Measurements from ENCODE around the gene OTC.

OTC gene

GRCh38 chrX:38352362-38352761, at the start of gene OTC:
TSS of gene OTC (plus strand) at chrX:38352604. CDS start at chrX:38352697, 93 bp downstream.
- Histone ChIP-seq H3K27me3 (ENCODE audit: insufficient read depth, low read length) (peaks cover 7% of the 10 kb centered on the region), H2AFZ (ENCODE audit: low read depth, low read length) (no peak within 1 kb of the TSS), H3K4me1 (ENCODE audit: insufficient read depth, low read length) (no peaks in the 10 kb centered on the region), H3K36me3 (ENCODE audit: insufficient read depth, low read length) (no peaks in the 10 kb centered on the region), H3K4me3 (ENCODE audit: low read length) (no peak within 1 kb of the TSS), H3K9me3 (ENCODE audit: low read length) (no peaks in the 10 kb centered on the region)

DNA sequence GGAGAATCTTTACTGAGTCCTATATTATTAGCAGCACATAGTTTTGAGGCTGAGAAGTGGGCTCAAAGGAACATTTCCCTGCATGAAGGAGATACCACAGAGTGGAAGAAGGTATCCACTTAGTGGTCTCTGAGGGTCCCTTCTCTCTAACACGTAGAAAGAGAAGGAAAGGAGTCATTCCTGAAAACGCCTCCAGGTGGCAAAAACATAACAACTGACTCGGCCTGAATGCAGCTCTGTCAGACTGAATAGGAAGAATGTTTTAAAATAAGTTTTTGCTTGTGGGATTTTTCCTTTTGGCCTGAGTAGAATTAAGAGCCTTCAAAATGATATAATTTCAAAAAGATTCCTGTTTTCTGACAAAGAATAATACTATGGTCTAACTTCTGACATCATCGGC, 48.4 kb upstream of the OTC start:
- no peaks in the 10 kb centered on the region for H3K27me3 ChIP-seq (ENCODE audit: insufficient read depth, low read length)

DNA sequence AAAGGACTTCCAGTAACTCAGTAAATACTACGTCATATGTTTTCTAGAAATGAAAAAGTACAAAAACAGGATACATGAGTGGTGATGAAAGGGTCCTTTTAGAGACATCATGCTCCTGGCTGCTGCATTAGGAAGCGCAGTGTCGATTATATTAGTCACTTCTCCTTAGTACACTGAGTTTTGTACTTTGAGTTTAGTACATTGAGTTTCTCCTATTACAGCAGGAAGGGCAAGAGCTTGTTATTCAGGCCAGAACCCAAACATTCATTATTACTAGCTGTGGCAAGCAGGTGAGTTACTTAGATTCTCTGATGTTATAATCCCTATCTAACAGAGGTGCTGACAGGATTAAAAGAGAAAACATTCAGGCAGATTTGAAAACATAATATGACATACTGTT, 46.4 kb upstream of the OTC start:
- Histone ChIP-seq H3K9me3 (ENCODE audit: low read length) (no peaks in the 10 kb centered on the region), H3K36me3 (ENCODE audit: insufficient read depth, low read length) (no peaks in the 10 kb centered on the region), H3K27me3 (ENCODE audit: insufficient read depth, low read length) (no peaks in the 10 kb centered on the region), H3K4me1 (ENCODE audit: insufficient read depth, low read length) (no peaks in the 10 kb centered on the region), H2AFZ (ENCODE audit: low read depth, low read length) (no peak overlapping the region), H3K4me3 (ENCODE audit: low read length) (no peak overlapping the region)

More for the DNA sequence above, 48.4 kb upstream of the OTC start:
- no peak overlapping the region for H3K4me3 ChIP-seq (ENCODE audit: low read length)
- no peak overlapping the region for H2AFZ ChIP-seq (ENCODE audit: low read depth, low read length)
- H3K4me1 ChIP-seq (ENCODE audit: insufficient read depth, low read length): no peaks in the 10 kb centered on the region
- H3K9me3 ChIP-seq (ENCODE audit: low read length): no peaks in the 10 kb centered on the region
- peaks cover 2% of the 10 kb centered on the region for H3K36me3 ChIP-seq (ENCODE audit: insufficient read depth, low read length)

DNA sequence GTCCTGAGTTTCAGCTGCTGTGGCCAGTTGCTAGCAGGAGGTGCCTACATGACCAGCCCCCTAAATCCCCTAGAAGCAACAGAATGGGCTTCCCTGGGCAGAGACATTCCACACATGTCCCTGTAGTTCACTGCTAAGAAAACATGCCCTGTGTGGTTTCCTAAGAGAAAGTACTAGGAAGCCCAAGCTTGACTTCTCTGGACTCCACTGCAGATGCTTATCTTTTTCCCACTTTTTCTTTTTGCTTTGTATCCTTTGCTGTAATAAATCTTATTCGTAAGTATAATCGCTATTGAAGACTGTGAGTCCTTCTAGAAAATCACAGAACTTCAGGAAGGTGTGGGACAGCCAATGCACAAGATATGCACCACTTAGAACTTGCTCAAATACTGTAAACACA, 40.7 kb upstream of the OTC start:
- Histone ChIP-seq H3K4me3 (ENCODE audit: low read length) (no peak overlapping the region), H3K27me3 (ENCODE audit: insufficient read depth, low read length) (no peaks in the 10 kb centered on the region), H3K9me3 (ENCODE audit: low read length) (no peaks in the 10 kb centered on the region), H2AFZ (ENCODE audit: low read depth, low read length) (no peak overlapping the region), H3K36me3 (ENCODE audit: insufficient read depth, low read length) (peaks cover 4% of the 10 kb centered on the region), H3K4me1 (ENCODE audit: insufficient read depth, low read length) (no peaks in the 10 kb centered on the region)

- no peaks in the 10 kb centered on the region for H3K27me3 ChIP-seq (ENCODE audit: insufficient read depth, low read length)
- H3K9me3 ChIP-seq (ENCODE audit: low read length): no peaks in the 10 kb centered on the region
- no peaks in the 10 kb centered on the region for H3K4me1 ChIP-seq (ENCODE audit: insufficient read depth, low read length)
- no peak overlapping the region for H2AFZ ChIP-seq (ENCODE audit: low read depth, low read length)
- no peak overlapping the region for H3K4me3 ChIP-seq (ENCODE audit: low read length)
- H3K36me3 ChIP-seq (ENCODE audit: insufficient read depth, low read length): peaks cover 4% of the 10 kb centered on the region
These were observed 40.0 kb upstream of the OTC start for GRCh38 chrX:38312436-38312835.

GRCh38 chrX:38313190-38313589, 39.2 kb upstream of the OTC start:
- Histone ChIP-seq H3K9me3 (ENCODE audit: low read length) (no peaks in the 10 kb centered on the region), H3K4me3 (ENCODE audit: low read length) (no peak overlapping the region), H3K27me3 (ENCODE audit: insufficient read depth, low read length) (no peaks in the 10 kb centered on the region), H3K36me3 (ENCODE audit: insufficient read depth, low read length) (peaks cover 6% of the 10 kb centered on the region), H3K4me1 (ENCODE audit: insufficient read depth, low read length) (no peaks in the 10 kb centered on the region), H2AFZ (ENCODE audit: low read depth, low read length) (no peak overlapping the region)

DNA sequence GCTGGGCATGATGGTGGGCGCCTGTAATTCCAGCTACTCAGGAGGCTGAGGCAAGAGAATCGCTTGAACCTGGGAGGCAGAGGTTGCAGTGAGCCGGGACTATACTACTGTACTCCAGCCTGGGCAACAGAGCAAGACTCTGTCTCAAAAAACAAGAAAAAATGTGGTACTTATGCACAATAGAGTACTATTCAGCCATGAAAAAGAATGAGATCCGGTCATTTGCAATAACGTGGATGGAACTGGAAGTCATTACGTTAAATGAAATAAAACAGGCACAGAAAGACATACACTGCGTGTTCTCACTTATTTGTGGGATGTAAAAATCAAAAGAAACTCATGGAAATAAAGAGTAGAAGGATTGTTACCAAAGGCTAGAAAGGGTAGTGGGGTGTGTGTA, 37.2 kb upstream of the OTC start:
- no peak overlapping the region for H3K4me3 ChIP-seq (ENCODE audit: low read length)
- peaks cover 6% of the 10 kb centered on the region for H3K36me3 ChIP-seq (ENCODE audit: insufficient read depth, low read length)
- H3K27me3 ChIP-seq (ENCODE audit: insufficient read depth, low read length): no peaks in the 10 kb centered on the region
- no peaks in the 10 kb centered on the region for H3K9me3 ChIP-seq (ENCODE audit: low read length)
- no peaks in the 10 kb centered on the region for H3K4me1 ChIP-seq (ENCODE audit: insufficient read depth, low read length)
- H2AFZ ChIP-seq (ENCODE audit: low read depth, low read length): no peak overlapping the region

DNA sequence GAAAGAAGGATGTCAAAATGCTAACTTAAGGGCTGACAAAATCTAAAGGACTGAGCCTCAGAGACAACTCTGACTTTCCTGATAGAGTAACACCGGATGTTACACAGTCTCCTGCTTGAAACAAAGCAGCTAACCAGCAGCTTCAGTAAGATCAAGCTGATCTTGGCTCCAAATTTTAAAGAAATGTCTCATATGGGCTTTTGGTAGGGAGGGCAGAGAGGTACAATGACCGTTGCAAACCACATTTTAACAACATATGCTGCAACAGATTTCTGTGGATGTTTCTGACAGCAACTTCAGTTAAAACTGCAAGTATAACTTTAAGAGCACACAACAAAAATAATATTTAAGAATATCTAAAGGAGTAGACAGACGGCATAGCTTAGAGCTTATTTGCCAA, 34.2 kb upstream of the OTC start:
- Histone ChIP-seq H3K36me3 (ENCODE audit: insufficient read depth, low read length) (peaks cover 6% of the 10 kb centered on the region), H3K27me3 (ENCODE audit: insufficient read depth, low read length) (no peaks in the 10 kb centered on the region), H3K9me3 (ENCODE audit: low read length) (no peaks in the 10 kb centered on the region), H2AFZ (ENCODE audit: low read depth, low read length) (no peak overlapping the region), H3K4me1 (ENCODE audit: insufficient read depth, low read length) (no peaks in the 10 kb centered on the region), H3K4me3 (ENCODE audit: low read length) (no peak overlapping the region)

DNA sequence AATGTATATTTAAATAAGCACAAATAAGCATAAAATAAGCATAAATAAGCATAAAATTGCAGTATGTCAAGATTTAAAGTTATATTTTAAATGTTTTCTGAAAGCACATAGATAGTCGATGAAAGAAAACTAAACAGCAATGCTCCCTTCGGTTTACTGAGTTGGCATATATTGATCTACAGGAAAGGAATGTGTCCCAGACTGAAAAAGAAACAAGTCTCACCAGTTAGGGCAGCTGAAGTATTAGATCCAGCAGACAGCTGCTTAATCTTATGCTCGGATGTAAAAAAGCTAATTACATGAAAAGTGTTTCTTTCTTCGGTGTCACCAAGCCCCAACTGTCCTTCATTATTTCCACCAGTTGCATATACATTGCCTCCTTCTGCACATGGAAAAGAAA, 33.8 kb upstream of the OTC start:
- Histone ChIP-seq H3K4me3 (ENCODE audit: low read length) (no peak overlapping the region), H2AFZ (ENCODE audit: low read depth, low read length) (no peak overlapping the region), H3K27me3 (ENCODE audit: insufficient read depth, low read length) (no peaks in the 10 kb centered on the region)

DNA sequence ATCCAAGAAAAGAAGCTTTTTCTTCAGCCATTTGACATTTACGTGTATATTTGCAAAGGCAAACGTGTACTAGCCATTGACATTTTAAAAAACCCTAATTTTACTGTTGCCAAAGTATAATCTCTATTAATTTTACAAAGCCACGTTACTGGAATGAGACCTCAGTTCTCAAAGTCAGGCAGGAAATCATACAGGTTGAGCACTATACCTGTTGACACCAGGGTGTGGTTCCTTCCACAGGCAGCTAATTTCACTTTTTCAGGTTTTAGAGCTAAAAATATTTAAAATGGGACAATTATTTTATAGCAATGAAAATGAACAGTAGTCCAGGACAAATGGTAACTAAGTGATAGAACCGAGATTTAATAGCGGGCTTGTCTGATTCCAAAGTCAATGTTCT, 31.6 kb upstream of the OTC start:
- Histone ChIP-seq H3K27me3 (ENCODE audit: insufficient read depth, low read length) (no peaks in the 10 kb centered on the region), H3K9me3 (ENCODE audit: low read length) (no peaks in the 10 kb centered on the region), H3K4me1 (ENCODE audit: insufficient read depth, low read length) (no peaks in the 10 kb centered on the region), H3K4me3 (ENCODE audit: low read length) (no peak overlapping the region), H3K36me3 (ENCODE audit: insufficient read depth, low read length) (peaks cover 4% of the 10 kb centered on the region), H2AFZ (ENCODE audit: low read depth, low read length) (no peak overlapping the region)

More for the DNA sequence above, 33.8 kb upstream of the OTC start:
- Histone ChIP-seq H3K36me3 (ENCODE audit: insufficient read depth, low read length) (peaks cover 6% of the 10 kb centered on the region), H3K4me1 (ENCODE audit: insufficient read depth, low read length) (no peaks in the 10 kb centered on the region), H3K9me3 (ENCODE audit: low read length) (no peaks in the 10 kb centered on the region)

GRCh38 chrX:38326086-38326485, 26.3 kb upstream of the OTC start:
- Histone ChIP-seq H3K4me3 (ENCODE audit: low read length) (peak overlapping the region; percentile 92), H3K27me3 (ENCODE audit: insufficient read depth, low read length) (no peaks in the 10 kb centered on the region), H3K9me3 (ENCODE audit: low read length) (no peaks in the 10 kb centered on the region), H2AFZ (ENCODE audit: low read depth, low read length) (no peak overlapping the region), H3K4me1 (ENCODE audit: insufficient read depth, low read length) (peaks cover 4% of the 10 kb centered on the region), H3K36me3 (ENCODE audit: insufficient read depth, low read length) (no peaks in the 10 kb centered on the region)

DNA sequence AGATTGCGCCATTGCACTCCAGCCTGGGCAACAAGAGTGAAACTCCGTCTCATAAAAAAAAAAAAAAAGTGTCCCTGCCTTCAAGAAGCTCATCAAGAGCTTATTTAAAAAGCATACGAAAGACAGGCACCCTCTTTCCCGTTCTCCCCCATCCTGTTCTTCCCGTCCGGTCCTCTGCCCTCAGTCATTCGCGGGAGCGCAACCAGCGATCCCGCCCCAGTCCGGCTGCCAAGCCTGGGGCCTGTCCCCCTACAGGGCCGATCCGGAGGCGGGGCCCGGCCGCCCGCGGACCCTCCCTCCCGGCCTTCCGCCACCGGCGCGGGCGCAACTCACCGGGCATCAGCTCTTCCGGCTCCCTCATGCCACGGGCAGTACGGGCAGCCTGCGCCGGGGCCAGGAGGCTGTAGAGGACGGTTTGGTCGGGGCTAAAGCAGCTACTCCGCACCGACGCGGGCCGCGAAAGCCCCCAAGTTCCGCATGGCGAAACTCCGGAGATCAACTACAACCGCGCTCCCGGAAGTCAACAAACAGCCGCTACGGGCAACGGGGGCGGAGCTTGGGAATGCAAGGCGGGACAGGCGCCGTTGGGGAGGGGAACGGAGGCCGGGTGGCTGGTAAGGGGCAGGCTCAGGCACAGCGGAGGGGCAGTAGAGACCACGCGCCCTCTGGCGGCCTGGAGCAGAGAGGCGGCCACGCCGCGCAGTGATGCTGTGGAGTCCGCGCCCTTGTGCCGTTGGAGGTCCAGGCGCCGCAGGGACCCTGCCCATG, 25.2 kb upstream of the OTC start, which contains the start of gene RPGR:
Gene RPGR, minus strand, starts transcription at position 503 of the 768 bp plus-strand sequence. Its CDS starts 142 bp downstream, at position 361.
- Histone ChIP-seq H3K9me3 (ENCODE audit: low read length) (no peaks in the 10 kb centered on the region), H3K4me1 (ENCODE audit: insufficient read depth, low read length) (peaks cover 4% of the 10 kb centered on the region), H2AFZ (ENCODE audit: low read depth, low read length) (peak within 1 kb of the TSS; percentile 99), H3K36me3 (ENCODE audit: insufficient read depth, low read length) (no peaks in the 10 kb centered on the region), H3K4me3 (ENCODE audit: low read length) (peak within 1 kb of the TSS; percentile 92), H3K27me3 (ENCODE audit: insufficient read depth, low read length) (no peaks in the 10 kb centered on the region)

GRCh38 chrX:38327775-38328081, 24.7 kb upstream of the OTC start:
- Histone ChIP-seq H3K4me1 (ENCODE audit: insufficient read depth, low read length) (peaks cover 4% of the 10 kb centered on the region), H3K4me3 (ENCODE audit: low read length) (peak overlapping the region; percentile 92), H3K36me3 (ENCODE audit: insufficient read depth, low read length) (no peaks in the 10 kb centered on the region), H3K9me3 (ENCODE audit: low read length) (no peaks in the 10 kb centered on the region), H3K27me3 (ENCODE audit: insufficient read depth, low read length) (no peaks in the 10 kb centered on the region), H2AFZ (ENCODE audit: low read depth, low read length) (no peak overlapping the region)

DNA sequence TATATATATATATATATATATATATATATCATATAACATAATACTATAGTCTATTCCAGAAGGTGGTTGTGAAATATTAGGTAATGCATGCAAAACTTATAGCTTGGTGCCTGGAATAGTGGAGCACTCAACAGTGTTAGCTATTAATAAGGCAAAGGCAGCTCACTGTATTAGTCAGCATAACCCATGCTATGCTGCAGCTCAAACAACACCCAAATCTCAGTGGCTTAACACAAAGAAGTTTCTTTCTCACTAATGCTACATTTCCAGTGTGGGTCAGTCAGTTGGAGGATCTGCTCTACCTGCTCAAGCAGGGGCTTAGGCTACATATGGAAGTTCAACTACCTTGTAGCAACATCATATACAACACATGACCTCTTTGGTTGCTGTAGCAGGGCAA, 19.9 kb upstream of the OTC start:
- H2AFZ ChIP-seq (ENCODE audit: low read depth, low read length): no peak overlapping the region
- no peaks in the 10 kb centered on the region for H3K36me3 ChIP-seq (ENCODE audit: insufficient read depth, low read length)
- H3K4me1 ChIP-seq (ENCODE audit: insufficient read depth, low read length): no peaks in the 10 kb centered on the region
- no peaks in the 10 kb centered on the region for H3K27me3 ChIP-seq (ENCODE audit: insufficient read depth, low read length)
- no peaks in the 10 kb centered on the region for H3K9me3 ChIP-seq (ENCODE audit: low read length)
- H3K4me3 ChIP-seq (ENCODE audit: low read length): no peak overlapping the region

Measured in neuron (in vitro differentiated cells).